ENCODE measurements around the gene SLN. TPM values are rescaled to one million over a fixed set of nuclear protein-coding genes. Genes with fewer than 3 reads are reported as not detected.

Gene SLN
- total RNA-seq, 1 experiment from 2014 or later = not detected

DNA sequence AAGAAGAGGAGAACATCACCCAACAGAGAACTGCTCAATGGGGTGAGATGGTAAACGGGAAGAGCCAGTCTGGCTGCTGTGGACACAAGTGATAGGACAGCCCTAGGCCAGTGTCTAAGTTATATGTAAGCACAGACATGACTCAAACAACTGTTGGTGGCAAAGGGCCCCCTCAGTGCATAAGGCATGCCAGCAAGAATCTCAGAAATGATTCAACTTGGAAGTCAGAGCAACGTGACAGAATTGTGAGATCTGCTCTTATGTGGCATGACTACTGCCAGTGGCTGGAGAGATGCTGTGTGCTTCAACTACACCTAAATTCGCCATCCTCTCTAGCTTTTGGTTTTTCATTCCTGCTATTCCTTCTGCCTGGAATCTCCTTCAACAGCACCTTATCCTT is 7.4 kb downstream of the SLN start:
- Histone ChIP-seq H3K4me3 (replicated peaks in 1 of 2; ENCODE audit: low read depth in 1 of 2, low read length in 2 of 2) (no peak overlapping the region), H3K27ac (ENCODE audit: low read depth, low read length) (no peak overlapping the region), H3K79me2 (ENCODE audit: insufficient read depth, low read length) (no peaks in the 10 kb centered on the region), H3K27me3 (ENCODE audit: insufficient read depth, low read length) (no peaks in the 10 kb centered on the region), H3K4me2 (ENCODE audit: low read length) (no peak overlapping the region), H2AFZ (ENCODE audit: low read depth, low read length, poor library complexity, severe bottlenecking) (no peak overlapping the region), H3K4me1 (ENCODE audit: control insufficient read depth in 1 of 2, insufficient read depth in 2 of 2, low read length in 2 of 2) (peaks cover 0 to 5% of the 10 kb centered on the region in 2 experiments; a peak in 1 of 4 replicates), H3K9ac (ENCODE audit: low read length) (no peak overlapping the region), H3K36me3 (ENCODE audit: control insufficient read depth in 1 of 2, insufficient read depth in 2 of 2, low read length in 2 of 2) (no peaks in the 10 kb centered on the region), H3K9me2 (ENCODE audit: insufficient read depth) (no peaks in the 10 kb centered on the region), H3K9me3 (ENCODE audit: control insufficient read depth in 1 of 2, insufficient read depth in 1 of 2, low read depth in 1 of 2, low read length in 2 of 2) (no peaks in the 10 kb centered on the region), H4K20me1 (ENCODE audit: insufficient read depth) (no peaks in the 10 kb centered on the region)
- ChIA-PET CTCF (no interaction called here), RAD21 (ENCODE audit: low non-redundant PET in 1 of 2, low total read pairs in 2 of 2, uncharacterized antibody in 2 of 2, unreplicated experiment in 2 of 2) (no interaction called here), POLR2A (no interaction called here)
- TF ChIP-seq, protein P1, sequence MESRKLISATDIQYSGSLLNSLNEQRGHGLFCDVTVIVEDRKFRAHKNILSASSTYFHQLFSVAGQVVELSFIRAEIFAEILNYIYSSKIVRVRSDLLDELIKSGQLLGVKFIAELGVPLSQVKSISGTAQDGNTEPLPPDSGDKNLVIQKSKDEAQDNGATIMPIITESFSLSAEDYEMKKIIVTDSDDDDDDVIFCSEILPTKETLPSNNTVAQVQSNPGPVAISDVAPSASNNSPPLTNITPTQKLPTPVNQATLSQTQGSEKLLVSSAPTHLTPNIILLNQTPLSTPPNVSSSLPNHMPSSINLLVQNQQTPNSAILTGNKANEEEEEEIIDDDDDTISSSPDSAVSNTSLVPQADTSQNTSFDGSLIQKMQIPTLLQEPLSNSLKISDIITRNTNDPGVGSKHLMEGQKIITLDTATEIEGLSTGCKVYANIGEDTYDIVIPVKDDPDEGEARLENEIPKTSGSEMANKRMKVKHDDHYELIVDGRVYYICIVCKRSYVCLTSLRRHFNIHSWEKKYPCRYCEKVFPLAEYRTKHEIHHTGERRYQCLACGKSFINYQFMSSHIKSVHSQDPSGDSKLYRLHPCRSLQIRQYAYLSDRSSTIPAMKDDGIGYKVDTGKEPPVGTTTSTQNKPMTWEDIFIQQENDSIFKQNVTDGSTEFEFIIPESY (IDR thresholded peaks at IDR 0.05; ENCODE audit: extremely low read depth, insufficient replicate concordance, low read length) = no peak
- no peak for TF ChIP-seq ZNF274 (IDR thresholded peaks at IDR 0.05; ENCODE audit: low read depth, low read length)
- TF ChIP-seq CEBPB (IDR thresholded peaks at IDR 0.05; ENCODE audit: low read depth) = no peak
- TF ChIP-seq, protein P2, sequence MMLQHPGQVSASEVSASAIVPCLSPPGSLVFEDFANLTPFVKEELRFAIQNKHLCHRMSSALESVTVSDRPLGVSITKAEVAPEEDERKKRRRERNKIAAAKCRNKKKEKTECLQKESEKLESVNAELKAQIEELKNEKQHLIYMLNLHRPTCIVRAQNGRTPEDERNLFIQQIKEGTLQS (IDR thresholded peaks at IDR 0.05) = no peak
- TF ChIP-seq TCF7L2 (IDR thresholded peaks at IDR 0.05; ENCODE audit: borderline replicate concordance, extremely low read depth, insufficient read depth, insufficient read length) = no peak
- TF ChIP-seq EZH2 (IDR thresholded peaks at IDR 0.05) = no peak
- no peak for TF ChIP-seq SP1 (IDR thresholded peaks at IDR 0.05; ENCODE audit: low read depth)
- no peak for TF ChIP-seq SIN3A (IDR thresholded peaks at IDR 0.05; ENCODE audit: low read depth)
- no TSS peak for BruUV-seq (replicated peaks)
- DNase-seq (ENCODE audit: low read depth, low spot score) (no peak), ATAC-seq (no peak)
- intact Hi-C loops (cut with micrococcal nuclease) = no loop called here

DNA sequence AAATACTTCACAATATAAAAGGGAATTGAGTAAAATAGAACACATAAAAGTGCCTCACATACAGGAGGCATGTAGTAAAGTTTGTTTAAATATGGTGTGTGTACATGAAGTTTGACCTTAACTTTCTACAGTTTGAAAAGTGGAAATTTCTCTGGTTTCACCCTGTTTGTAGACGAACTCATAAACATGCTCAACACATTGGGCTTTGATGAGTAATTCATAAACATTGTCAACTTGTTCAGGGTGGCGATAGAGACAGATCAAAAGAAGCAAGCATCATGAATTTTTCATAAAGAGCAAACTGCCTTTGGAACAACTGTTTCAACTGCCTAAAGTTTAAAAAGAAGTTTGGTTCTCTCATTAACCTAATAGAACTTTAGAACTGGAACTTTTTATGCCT is 9.1 kb downstream of the SLN start:
- Histone ChIP-seq H3K9me3 (ENCODE audit: control insufficient read depth in 1 of 2, insufficient read depth in 1 of 2, low read depth in 1 of 2, low read length in 2 of 2) (no peaks in the 10 kb centered on the region), H3K4me1 (ENCODE audit: control insufficient read depth in 1 of 2, insufficient read depth in 2 of 2, low read length in 2 of 2) (peaks cover 0 to 5% of the 10 kb centered on the region in 2 experiments; a peak in 1 of 4 replicates), H3K9me2 (ENCODE audit: insufficient read depth) (no peaks in the 10 kb centered on the region), H3K4me2 (ENCODE audit: low read length) (no peak overlapping the region), H3K4me3 (replicated peaks in 1 of 2; ENCODE audit: low read depth in 1 of 2, low read length in 2 of 2) (no peak overlapping the region), H3K27me3 (ENCODE audit: insufficient read depth, low read length) (no peaks in the 10 kb centered on the region), H3K79me2 (ENCODE audit: insufficient read depth, low read length) (no peaks in the 10 kb centered on the region), H3K36me3 (ENCODE audit: control insufficient read depth in 1 of 2, insufficient read depth in 2 of 2, low read length in 2 of 2) (no peaks in the 10 kb centered on the region), H3K27ac (ENCODE audit: low read depth, low read length) (no peak overlapping the region), H3K9ac (ENCODE audit: low read length) (no peak overlapping the region), H2AFZ (ENCODE audit: low read depth, low read length, poor library complexity, severe bottlenecking) (no peak overlapping the region), H4K20me1 (ENCODE audit: insufficient read depth) (no peaks in the 10 kb centered on the region)
- DNase-seq (ENCODE audit: low read depth, low spot score) = no peak
- ATAC-seq = no peak
- CTCF ChIA-PET = no interaction called here
- no TSS peak for BruUV-seq (replicated peaks)
- RAD21 ChIA-PET (ENCODE audit: low non-redundant PET in 1 of 2, low total read pairs in 2 of 2, uncharacterized antibody in 2 of 2, unreplicated experiment in 2 of 2) = no interaction called here
- intact Hi-C loops (cut with micrococcal nuclease) = no loop called here
- POLR2A ChIA-PET = no interaction called here
- no peak for TF ChIP-seq FOSL1 (IDR thresholded peaks at IDR 0.05; ENCODE audit: low read depth)
- no peak for TF ChIP-seq ZNF274 (IDR thresholded peaks at IDR 0.05; ENCODE audit: low read depth, low read length)
- no peak for TF ChIP-seq ELF1 (IDR thresholded peaks at IDR 0.05; ENCODE audit: borderline replicate concordance, low read depth)
- TF ChIP-seq, protein P3, sequence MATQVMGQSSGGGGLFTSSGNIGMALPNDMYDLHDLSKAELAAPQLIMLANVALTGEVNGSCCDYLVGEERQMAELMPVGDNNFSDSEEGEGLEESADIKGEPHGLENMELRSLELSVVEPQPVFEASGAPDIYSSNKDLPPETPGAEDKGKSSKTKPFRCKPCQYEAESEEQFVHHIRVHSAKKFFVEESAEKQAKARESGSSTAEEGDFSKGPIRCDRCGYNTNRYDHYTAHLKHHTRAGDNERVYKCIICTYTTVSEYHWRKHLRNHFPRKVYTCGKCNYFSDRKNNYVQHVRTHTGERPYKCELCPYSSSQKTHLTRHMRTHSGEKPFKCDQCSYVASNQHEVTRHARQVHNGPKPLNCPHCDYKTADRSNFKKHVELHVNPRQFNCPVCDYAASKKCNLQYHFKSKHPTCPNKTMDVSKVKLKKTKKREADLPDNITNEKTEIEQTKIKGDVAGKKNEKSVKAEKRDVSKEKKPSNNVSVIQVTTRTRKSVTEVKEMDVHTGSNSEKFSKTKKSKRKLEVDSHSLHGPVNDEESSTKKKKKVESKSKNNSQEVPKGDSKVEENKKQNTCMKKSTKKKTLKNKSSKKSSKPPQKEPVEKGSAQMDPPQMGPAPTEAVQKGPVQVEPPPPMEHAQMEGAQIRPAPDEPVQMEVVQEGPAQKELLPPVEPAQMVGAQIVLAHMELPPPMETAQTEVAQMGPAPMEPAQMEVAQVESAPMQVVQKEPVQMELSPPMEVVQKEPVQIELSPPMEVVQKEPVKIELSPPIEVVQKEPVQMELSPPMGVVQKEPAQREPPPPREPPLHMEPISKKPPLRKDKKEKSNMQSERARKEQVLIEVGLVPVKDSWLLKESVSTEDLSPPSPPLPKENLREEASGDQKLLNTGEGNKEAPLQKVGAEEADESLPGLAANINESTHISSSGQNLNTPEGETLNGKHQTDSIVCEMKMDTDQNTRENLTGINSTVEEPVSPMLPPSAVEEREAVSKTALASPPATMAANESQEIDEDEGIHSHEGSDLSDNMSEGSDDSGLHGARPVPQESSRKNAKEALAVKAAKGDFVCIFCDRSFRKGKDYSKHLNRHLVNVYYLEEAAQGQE (IDR thresholded peaks at IDR 0.05; ENCODE audit: low read depth) = no peak
- no peak for TF ChIP-seq POLR2AphosphoS5 (IDR thresholded peaks at IDR 0.05; ENCODE audit: low read depth, low read length)
- TF ChIP-seq SRF (IDR thresholded peaks at IDR 0.05; ENCODE audit: low read depth) = no peak
- no peak for TF ChIP-seq CEBPB (IDR thresholded peaks at IDR 0.05; ENCODE audit: low read depth)
- TF ChIP-seq EZH2 (IDR thresholded peaks at IDR 0.05) = no peak
- no peak for TF ChIP-seq SP1 (IDR thresholded peaks at IDR 0.05; ENCODE audit: low read depth)
- no peak for TF ChIP-seq POLR2A (IDR thresholded peaks at IDR 0.05; ENCODE audit: borderline replicate concordance, extremely low read depth, insufficient read depth, insufficient read length)

Measured in HCT116 (cell line).